H1 (cell line): Measurements from ENCODE around the gene AMPD1. TPM values are rescaled to one million over a fixed set of nuclear protein-coding genes. Genes with fewer than 3 reads are reported as not detected.

Experiments used
- CHD1 ChIP-seq: IDR thresholded peaks from 2 replicates; pipeline ENCODE4 v1.6.1; 2012; ENCODE audit warnings: low read depth, low read length, improper control_type of control experiment
- GABPA ChIP-seq: IDR thresholded peaks from 2 replicates; pipeline ENCODE4 v1.6.1; 2011; ENCODE audit warnings: mild to moderate bottlenecking, low read length, moderate library complexity, borderline replicate concordance; ENCODE audit not compliant: insufficient read depth
- PHF8 ChIP-seq: fragments of 200-600 bp; sonication (generic); conservative IDR thresholded peaks from 2 replicates; pipeline ENCODE4 v1.7.1; 2012; ENCODE audit warnings: low read depth, mild to moderate bottlenecking, inconsistent platforms, low read length, moderate library complexity
- polyA plus RNA-seq, 7 experiments: library from polyadenylated mRNA; depleted of rRNA in 3 of 7; stranded (reverse) in 5 of 7; unstranded in 2 of 7; fragments of >200 nt in 5 of 7; fragments of 200-250 nt in 2 of 7; gene quantifications; 1 replicate in 5 of 7; 2 replicates in 1 of 7; 4 replicates in 1 of 7; pipeline versions ENCODE4 v1.2.1 to v1.2.3, GENCODE V29; 2011 to 2013; ENCODE audit warnings: missing spikeins in 2 of 7, mixed read lengths in 2 of 7
- total RNA-seq: library from RNA; stranded (reverse); fragmentation: NEBNext Ultra II Directional; extraction: Animal tissue kit (Norgen Biotek cat#: 25700); gene quantifications from 2 replicates; pipeline ENCODE4 v1.2.1, GENCODE V29; 2021

The AMPD1 gene
- total and polyA plus RNA-seq, 2 of the 8 experiments (the other 6 are each of a cell fraction or from before 2014, with no cell fraction given): not detected

DNA sequence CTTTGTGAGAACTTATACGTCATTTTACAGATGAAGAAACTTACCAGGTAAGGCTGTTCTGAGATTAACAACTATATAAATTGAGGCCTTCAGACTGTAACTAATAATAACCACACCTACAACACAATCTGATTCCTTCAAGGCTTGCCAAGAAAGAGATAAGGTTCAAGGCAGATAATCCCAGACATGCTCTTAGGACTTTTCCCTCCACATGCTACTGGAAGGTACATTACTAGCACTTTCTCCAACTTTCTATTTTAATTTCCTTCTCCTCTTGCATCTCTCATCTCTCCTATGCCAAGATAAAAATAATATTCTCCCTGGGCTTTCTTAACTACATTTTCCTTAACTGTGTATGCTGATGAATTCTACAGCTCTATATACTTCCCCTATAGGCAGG, 40.1 kb upstream of the AMPD1 start (continued):
- TF ChIP-seq PHF8: no peak
- TF ChIP-seq CHD1: no peak
- TF ChIP-seq GABPA: no peak
